SK-N-SH treated with all-trans-retinoic acid at 6 μM for 48 hours (cell line): ENCODE results near the gene EFL1.

Experiments
- BACH2 ChIP-seq: fragments of 250-450 bp; sonication (Bioruptor Pico); IDR thresholded peaks from 2 replicates; pipeline ENCODE4 v1.9.0; 2021; ENCODE audit warnings: mild to moderate bottlenecking, borderline replicate concordance
- ISL1 ChIP-seq: fragments of 250-450 bp; sonication (Bioruptor Pico); IDR thresholded peaks from 2 replicates; pipeline ENCODE4 v2.1.2; 2022; ENCODE audit warnings: mild to moderate bottlenecking, moderate library complexity
- TCF4 ChIP-seq: fragments of 250-450 bp; sonication (Bioruptor Pico); IDR thresholded peaks from 2 replicates; pipeline ENCODE4 v1.8.0; 2021; ENCODE audit warnings: mild to moderate bottlenecking, moderate library complexity, borderline replicate concordance

GRCh38 chr15:82177291-82178010 lies 85.1 kb downstream of the EFL1 start:
- TF ChIP-seq BACH2 (CRISPR knock-in tag) (no peak), ISL1 (CRISPR knock-in tag) (no peak), TCF4 (no peak)
